Sigmoid colon (tissue), 7 donors: Measurements from ENCODE around the gene DPY19L3. TPM values are rescaled to one million over a fixed set of nuclear protein-coding genes. Genes with fewer than 3 reads are reported as not detected.

ENCODE experiments used
- DNase-seq: peaks from one replicate; pipeline ENCODE4 v3.0.0-alpha.2; 2019
- H3K27ac ChIP-seq, 4 donors: fragments of 200-600 bp; sonication (generic); one replicate each; pipeline ENCODE4 v1.5.1; 2016 to 2019; ENCODE audit warnings: mild to moderate bottlenecking in 1 of 4
- H3K27me3 ChIP-seq, 3 donors: fragments of 200-600 bp; sonication (generic); one replicate each; pipeline ENCODE4 v1.5.1; 2019; ENCODE audit warnings: mild to moderate bottlenecking in 1 of 3
- H3K36me3 ChIP-seq, 4 donors: fragments of 200-600 bp; sonication (generic); one replicate each; pipeline ENCODE4 v1.5.1; 2016 to 2019
- H3K4me1 ChIP-seq, 4 donors: fragments of 200-600 bp; sonication (generic); one replicate each; pipeline ENCODE4 v1.5.1; 2017 to 2019
- H3K4me3 ChIP-seq, 4 donors: fragments of 200-600 bp; sonication (generic); one replicate each; pipeline ENCODE4 v1.5.1; 2017 to 2019; ENCODE audit warnings: mild to moderate bottlenecking in 2 of 4, moderate library complexity in 1 of 4
- H3K9me3 ChIP-seq, 4 donors: fragments of 200-600 bp in 3 of 4; sonication (generic) in 3 of 4; one replicate each; pipeline versions ENCODE4 v1.5.1 to v1.6.1; 2013 to 2019
- EP300 ChIP-seq, 4 donors: sonication (generic); formaldehyde crosslinking; IDR thresholded peaks; one replicate each; pipeline ENCODE4 v1.6.1; 2017; ENCODE audit warnings: antibody characterized with exemption in 4 of 4
- POLR2A ChIP-seq, 2 donors: fragments of 450-650 bp; IDR thresholded peaks; one replicate each; pipeline ENCODE4 v1.6.1; 2016; ENCODE audit warnings: antibody characterized with exemption in 2 of 2, mild to moderate bottlenecking in 2 of 2, moderate library complexity in 2 of 2
- POLR2AphosphoS5 ChIP-seq, 4 donors: sonication (generic); formaldehyde crosslinking; IDR thresholded peaks; one replicate each; pipeline ENCODE4 v1.6.1; 2017; ENCODE audit warnings: antibody characterized with exemption in 4 of 4
- WGBS, 2 donors: extraction: QIAGEN DNeasy Blood & Tissue Kit; methylation state at CpG; one replicate each; pipeline ENCODE4 v1.1.7; 2013; 5-methylcytosine and 5-hydroxymethylcytosine counted together
- intact Hi-C: fragments of 100-400 bp; cut with DNase I; formaldehyde crosslinking; loops from one replicate; pipeline ENCODE4 v1.15.1; 2023
- polyA plus RNA-seq, 3 donors: library from polyadenylated mRNA; stranded (reverse); fragments of 200-250 nt; gene quantifications; one replicate each; pipeline ENCODE4 v1.2.3, GENCODE V29; 2013
- total RNA-seq, 4 donors: library from RNA; depleted of rRNA; stranded (reverse); fragments of >200 nt; gene quantifications; one replicate each; pipeline ENCODE4 v1.1.0, GENCODE V29; 2016
- TF ChIP-seq, protein P1 (sequence below), 4 experiments: fragments of 450-650 bp in 3 of 4; fragments of 200-600 bp in 1 of 4; IDR thresholded peaks; one replicate each; pipeline ENCODE4 v1.5.1; 2016 to 2019; ENCODE audit warnings: antibody characterized with exemption in 4 of 4, mild to moderate bottlenecking in 3 of 4, moderate library complexity in 2 of 4
- donor health status: healthy with polysubstance abuse.
- donor health status: Bipolar disorder and iron deficiency.
- donor health status: healthy.

The DPY19L3 gene
- total and polyA plus RNA-seq, 7 donors, result 1.2 to 33.5 (median 11.4) TPM

DNA sequence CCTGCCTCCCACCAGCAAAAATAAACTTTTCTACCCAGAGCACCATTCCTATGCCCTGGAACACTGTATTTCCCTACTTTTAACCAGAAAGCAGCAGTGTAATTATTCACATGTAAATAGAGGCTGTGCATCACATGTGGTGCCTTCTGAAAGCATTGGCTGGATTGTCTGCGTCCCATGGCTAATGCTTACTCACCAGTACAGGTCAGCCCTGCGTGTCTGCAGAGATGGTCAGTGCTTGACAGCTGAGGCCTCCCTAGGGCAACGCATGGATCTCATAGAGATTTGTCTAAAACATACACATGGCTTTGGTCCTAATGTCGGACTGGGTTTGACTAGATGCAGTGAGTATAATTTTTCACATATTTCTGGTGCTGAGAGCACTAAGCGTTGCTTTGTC, 64.2 kb downstream of the DPY19L3 start:
- TF ChIP-seq EP300 (IDR thresholded peaks at IDR 0.05), result no peak
- no peak for TF ChIP-seq POLR2AphosphoS5 (IDR thresholded peaks at IDR 0.05)
- TF ChIP-seq, protein P1, sequence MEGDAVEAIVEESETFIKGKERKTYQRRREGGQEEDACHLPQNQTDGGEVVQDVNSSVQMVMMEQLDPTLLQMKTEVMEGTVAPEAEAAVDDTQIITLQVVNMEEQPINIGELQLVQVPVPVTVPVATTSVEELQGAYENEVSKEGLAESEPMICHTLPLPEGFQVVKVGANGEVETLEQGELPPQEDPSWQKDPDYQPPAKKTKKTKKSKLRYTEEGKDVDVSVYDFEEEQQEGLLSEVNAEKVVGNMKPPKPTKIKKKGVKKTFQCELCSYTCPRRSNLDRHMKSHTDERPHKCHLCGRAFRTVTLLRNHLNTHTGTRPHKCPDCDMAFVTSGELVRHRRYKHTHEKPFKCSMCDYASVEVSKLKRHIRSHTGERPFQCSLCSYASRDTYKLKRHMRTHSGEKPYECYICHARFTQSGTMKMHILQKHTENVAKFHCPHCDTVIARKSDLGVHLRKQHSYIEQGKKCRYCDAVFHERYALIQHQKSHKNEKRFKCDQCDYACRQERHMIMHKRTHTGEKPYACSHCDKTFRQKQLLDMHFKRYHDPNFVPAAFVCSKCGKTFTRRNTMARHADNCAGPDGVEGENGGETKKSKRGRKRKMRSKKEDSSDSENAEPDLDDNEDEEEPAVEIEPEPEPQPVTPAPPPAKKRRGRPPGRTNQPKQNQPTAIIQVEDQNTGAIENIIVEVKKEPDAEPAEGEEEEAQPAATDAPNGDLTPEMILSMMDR (IDR thresholded peaks at IDR 0.05), result no peak
- TF ChIP-seq POLR2A (IDR thresholded peaks at IDR 0.05), result no peak
- H3K27me3 ChIP-seq, result no peaks in the 10 kb centered on the region
- 86 to 90% methylated on average over 5 of the region's 5 CpGs for WGBS, 2 donors
- H3K4me3 ChIP-seq, result no peak overlapping the region
- H3K4me1 ChIP-seq, result no peaks in the 10 kb centered on the region
- H3K27ac ChIP-seq, result no peak overlapping the region
- intact Hi-C loops, result no loop called here
- peaks cover 0 to 5% (median 2%) of the 10 kb centered on the region in 4 donors for H3K36me3 ChIP-seq
- DNase-seq, result no peak
- no peaks in the 10 kb centered on the region for H3K9me3 ChIP-seq

DNA sequence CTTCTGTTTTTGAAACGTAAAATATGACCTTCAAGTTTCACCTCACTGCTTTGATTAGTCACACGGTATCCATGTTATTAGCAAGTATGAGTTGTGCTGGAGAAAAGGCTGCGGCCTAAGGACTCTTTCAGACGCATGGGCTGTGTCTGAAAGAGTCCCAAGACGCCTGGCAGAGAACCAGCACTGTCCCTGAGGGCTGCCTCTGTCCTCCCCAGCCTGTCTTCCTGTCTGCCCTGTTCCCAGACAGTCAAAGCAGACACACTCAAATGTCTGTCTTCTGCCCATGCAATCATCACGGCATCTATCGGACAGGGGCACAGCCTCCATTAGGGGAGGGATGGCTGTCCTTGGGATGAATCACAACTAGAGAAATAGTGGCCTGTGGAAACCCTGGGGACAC, 65.5 kb downstream of the DPY19L3 start:
- H3K4me1 ChIP-seq, result no peaks in the 10 kb centered on the region
- 88 to 93% methylated on average over 7 of the region's 7 CpGs for WGBS, 2 donors
- H3K4me3 ChIP-seq, result no peak overlapping the region
- no peak overlapping the region for H3K27ac ChIP-seq
- no peak for DNase-seq
- no peaks in the 10 kb centered on the region for H3K27me3 ChIP-seq
- no peaks in the 10 kb centered on the region for H3K9me3 ChIP-seq
- H3K36me3 ChIP-seq, result peaks cover 0 to 5% (median 2%) of the 10 kb centered on the region in 4 donors
- intact Hi-C loops, result no loop called here
- TF ChIP-seq EP300 (IDR thresholded peaks at IDR 0.05) (no peak), POLR2A (IDR thresholded peaks at IDR 0.05) (no peak), POLR2AphosphoS5 (IDR thresholded peaks at IDR 0.05) (no peak)
- TF ChIP-seq, protein P1 (IDR thresholded peaks at IDR 0.05), result no peak

DNA sequence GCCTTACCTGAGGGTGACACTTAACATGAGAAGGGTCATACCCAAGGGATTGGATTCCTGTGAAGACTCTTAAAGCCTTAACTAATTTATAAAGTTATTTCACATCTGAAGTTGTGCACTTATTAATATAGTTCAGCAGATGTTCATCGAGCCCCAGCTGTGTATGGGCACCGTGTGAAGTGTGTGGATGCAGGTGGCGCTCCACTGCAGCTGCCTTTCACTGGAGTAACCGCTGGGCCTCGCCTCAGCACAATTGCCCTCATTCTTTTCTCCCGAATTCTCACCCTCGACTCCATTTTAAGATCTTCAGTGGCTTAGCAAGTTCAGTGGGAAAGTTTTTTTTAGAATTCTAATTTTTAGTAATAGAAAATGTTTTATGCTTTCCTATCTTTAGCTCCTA, 66.2 kb downstream of the DPY19L3 start:
- WGBS, 2 donors, result 86 to 87% methylated on average over 7 of the region's 7 CpGs
- H3K36me3 ChIP-seq, result peaks cover 0 to 5% (median 2%) of the 10 kb centered on the region in 4 donors
- TF ChIP-seq, protein P1 (IDR thresholded peaks at IDR 0.05), result no peak
- TF ChIP-seq EP300 (IDR thresholded peaks at IDR 0.05), result no peak
- TF ChIP-seq POLR2A (IDR thresholded peaks at IDR 0.05), result no peak
- no peak for TF ChIP-seq POLR2AphosphoS5 (IDR thresholded peaks at IDR 0.05)
- DNase-seq, result no peak
- no peaks in the 10 kb centered on the region for H3K9me3 ChIP-seq
- no peak overlapping the region for H3K4me3 ChIP-seq
- intact Hi-C loops, result no loop called here
- no peaks in the 10 kb centered on the region for H3K4me1 ChIP-seq
- no peaks in the 10 kb centered on the region for H3K27me3 ChIP-seq
- H3K27ac ChIP-seq, result no peak overlapping the region

DNA sequence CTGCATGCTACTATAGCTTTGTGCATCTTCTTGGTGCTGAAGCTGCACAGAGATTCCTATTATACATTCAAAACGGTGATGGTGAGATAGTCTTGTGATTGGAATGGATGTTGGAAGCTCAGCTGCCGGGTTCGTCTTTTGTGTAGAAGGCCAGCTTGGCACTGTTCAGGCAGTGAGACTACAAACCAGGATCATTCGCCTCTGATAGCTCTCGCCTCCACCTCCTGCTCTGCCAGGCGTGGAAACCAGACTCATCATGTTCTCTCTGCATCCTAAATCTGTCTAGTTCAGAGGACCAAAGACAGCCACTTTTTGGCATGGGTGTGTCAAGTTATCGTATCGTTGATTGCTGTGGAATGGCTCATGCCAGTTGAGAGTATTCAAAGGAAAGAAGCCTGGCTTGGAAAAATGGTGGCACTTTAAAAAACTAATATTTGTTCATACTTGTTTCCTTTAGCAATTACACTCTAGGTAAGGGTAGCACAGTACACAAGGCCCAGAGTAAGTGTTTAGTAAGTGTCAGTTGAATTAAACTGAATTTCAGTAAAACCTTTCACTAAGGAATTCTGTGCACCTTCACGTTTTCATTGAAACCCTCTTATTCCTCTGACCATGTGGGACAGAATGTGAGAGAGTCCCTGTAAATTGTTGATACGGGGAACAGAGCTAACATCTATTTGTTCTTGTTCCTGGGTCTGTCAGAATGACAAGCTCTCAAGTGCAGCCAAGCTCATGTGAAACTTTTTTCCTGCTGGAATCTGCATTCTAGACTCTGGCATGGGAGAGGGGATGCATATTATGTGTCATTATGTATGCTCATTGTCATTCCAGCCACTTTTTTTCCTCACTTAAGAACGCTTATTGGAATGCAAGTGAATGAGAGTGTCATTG, 69.8 kb downstream of the DPY19L3 start:
- Histone ChIP-seq H3K9me3 (no peaks in the 10 kb centered on the region), H3K27me3 (no peaks in the 10 kb centered on the region), H3K36me3 (peaks cover 0 to 36% (median 6%) of the 10 kb centered on the region in 4 donors), H3K27ac (no peak overlapping the region), H3K4me1 (no peaks in the 10 kb centered on the region), H3K4me3 (no peak overlapping the region)
- WGBS, 2 donors, result 94 to 96% methylated on average over 11 of the region's 11 CpGs
- no peak for TF ChIP-seq EP300 (IDR thresholded peaks at IDR 0.05)
- TF ChIP-seq, protein P1 (IDR thresholded peaks at IDR 0.05), result no peak
- intact Hi-C loops, result no loop called here
- no peak for DNase-seq
